Right hindlimb (tissue), 1 donor: Measurements from ENCODE around the gene SLC35F3.
"Not testable (repeated sequence)": the region's sequence is repeated elsewhere in the genome, so short reads cannot be mapped to it uniquely, and the experiment has no call there.

ENCODE experiments used
- DNase-seq: peaks from one replicate; pipeline ENCODE4 v3.0.0-alpha.2; 2018

Gene SLC35F3

GRCh38 chr1:233904633-233905415 lies at the start of gene SLC35F3:
Gene SLC35F3, plus strand, starts transcription at chr1:233904676.
- peak; percentile 33 for DNase-seq

- DNase-seq: no peak
These were observed 45.0 kb upstream of the SLC35F3 start for GRCh38 chr1:233859446-233859845.

- DNase-seq: no peak
These were observed 40.5 kb upstream of the SLC35F3 start for GRCh38 chr1:233863901-233864545.

- DNase-seq: no peak
These were observed 39.9 kb upstream of the SLC35F3 start for GRCh38 chr1:233864578-233864977.

GRCh38 chr1:233865216-233865615 lies 39.3 kb upstream of the SLC35F3 start:
- DNase-seq: no peak

- no peak for DNase-seq
These were observed 38.6 kb upstream of the SLC35F3 start for GRCh38 chr1:233865902-233866301.

- DNase-seq: no peak
These were observed 37.4 kb upstream of the SLC35F3 start for GRCh38 chr1:233867028-233867427.

GRCh38 chr1:233868461-233868860 lies 36.0 kb upstream of the SLC35F3 start:
- no peak for DNase-seq

- no peak for DNase-seq
These were observed 34.8 kb upstream of the SLC35F3 start for GRCh38 chr1:233869680-233870079.

GRCh38 chr1:233873666-233874065 lies 30.8 kb upstream of the SLC35F3 start:
- no peak for DNase-seq

GRCh38 chr1:233879841-233880240 lies 24.6 kb upstream of the SLC35F3 start:
- no peak for DNase-seq

GRCh38 chr1:233883671-233884070 lies 20.8 kb upstream of the SLC35F3 start:
- no peak for DNase-seq

- no peak for DNase-seq
These were observed 19.9 kb upstream of the SLC35F3 start for GRCh38 chr1:233884461-233885151.

GRCh38 chr1:233885196-233885920 lies 19.1 kb upstream of the SLC35F3 start:
- DNase-seq: no peak

- not testable (repeated sequence) for DNase-seq
These were observed 13.3 kb upstream of the SLC35F3 start for GRCh38 chr1:233891151-233891550.

- DNase-seq: no peak
These were observed 6.9 kb upstream of the SLC35F3 start for GRCh38 chr1:233897325-233898162.

GRCh38 chr1:233901495-233901894 lies 3.0 kb upstream of the SLC35F3 start:
- no peak for DNase-seq

- no peak for DNase-seq
These were observed 1.1 kb downstream of the SLC35F3 start for GRCh38 chr1:233905416-233906051.

GRCh38 chr1:233907151-233907550 lies 2.7 kb downstream of the SLC35F3 start:
- DNase-seq: no peak

- DNase-seq: no peak
These were observed 3.6 kb downstream of the SLC35F3 start for GRCh38 chr1:233908092-233908491.

- DNase-seq: no peak
These were observed 4.7 kb downstream of the SLC35F3 start for GRCh38 chr1:233909195-233909594.

- DNase-seq: no peak
These were observed 8.0 kb downstream of the SLC35F3 start for GRCh38 chr1:233912447-233912846.
